Endothelial cell (in vitro differentiated cells): Measurements from ENCODE around the gene PFKM. TPM values are rescaled to one million over a fixed set of nuclear protein-coding genes. Genes with fewer than 3 reads are reported as not detected.

Experiments
- DNase-seq: peaks from one replicate; pipeline ENCODE4 v3.0.0; 2021; ENCODE audit warnings: low spot score
- H3K27ac Mint-ChIP-seq: one replicate; pipeline ENCODE4 v1.8.0; 2021; ENCODE audit warnings: mixed read lengths, inconsistent platforms; ENCODE audit not compliant: unreplicated experiment
- H3K27me3 Mint-ChIP-seq: one replicate; pipeline ENCODE4 v1.8.0; 2021; ENCODE audit warnings: mild to moderate bottlenecking, moderate library complexity, mixed read lengths, inconsistent platforms; ENCODE audit not compliant: unreplicated experiment
- H3K36me3 Mint-ChIP-seq: one replicate; pipeline ENCODE4 v1.8.0; 2021; ENCODE audit warnings: mild to moderate bottlenecking, low read depth, mixed read lengths, inconsistent platforms; ENCODE audit not compliant: unreplicated experiment
- H3K4me1 Mint-ChIP-seq: one replicate; pipeline ENCODE4 v1.8.0; 2021; ENCODE audit warnings: mild to moderate bottlenecking, mixed read lengths, inconsistent platforms; ENCODE audit not compliant: unreplicated experiment
- H3K4me3 Mint-ChIP-seq: one replicate; pipeline ENCODE4 v1.8.0; 2021; ENCODE audit warnings: mild to moderate bottlenecking, mixed read lengths, inconsistent platforms; ENCODE audit not compliant: unreplicated experiment
- H3K9me3 Mint-ChIP-seq: one replicate; pipeline ENCODE4 v1.8.0; 2021; ENCODE audit warnings: mixed read lengths, inconsistent platforms; ENCODE audit not compliant: unreplicated experiment
- CTCF ChIP-seq: fragments of 200-600 bp; sonication (generic); IDR thresholded peaks from one replicate; pipeline ENCODE4 v1.5.0; 2021; ENCODE audit warnings: antibody characterized with exemption; ENCODE audit not compliant: unreplicated experiment
- total RNA-seq: library from RNA; stranded (reverse); fragmentation: NEBNext Ultra II Directional; extraction: Animal tissue kit (Norgen Biotek cat#: 25700); gene quantifications from one replicate; pipeline ENCODE4 v1.2.1, GENCODE V29; 2021; ENCODE audit not compliant: unreplicated experiment

Gene PFKM
- total RNA-seq, 1 donor from 2014 or later = 97.3 TPM

- Mint-ChIP-seq H3K36me3 (peaks cover 9% of the 10 kb centered on the region), H3K9me3 (no peaks in the 10 kb centered on the region), H3K27me3 (no peaks in the 10 kb centered on the region), H3K27ac (no peak overlapping the region), H3K4me3 (no peak overlapping the region), H3K4me1 (peaks cover 2% of the 10 kb centered on the region)
- no peak for TF ChIP-seq CTCF
- no peak for DNase-seq
Observed at GRCh38 chr12:48080821-48081220, 38.3 kb upstream of the PFKM start.

DNA sequence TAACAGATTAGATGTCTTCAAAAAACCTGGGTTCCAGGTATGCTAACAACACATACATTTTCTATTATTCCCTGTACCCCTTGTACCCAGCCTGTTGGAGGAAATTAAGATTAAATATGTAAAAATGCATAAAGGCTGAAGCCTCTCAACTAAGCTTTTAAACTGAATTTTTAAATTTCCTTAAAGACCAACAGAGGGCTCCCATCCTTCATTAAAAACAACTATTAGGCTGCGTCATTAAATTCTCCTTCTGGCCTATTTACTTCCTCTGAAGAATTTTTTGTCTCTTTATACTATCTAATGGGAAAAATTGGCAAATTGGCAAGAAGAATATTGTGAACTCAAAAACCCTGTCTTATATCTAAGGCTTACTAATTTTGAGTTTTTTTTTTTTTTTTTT is 35.1 kb upstream of the PFKM start:
- TF ChIP-seq CTCF = no peak
- no peak for DNase-seq
- Mint-ChIP-seq H3K27ac (no peak overlapping the region), H3K36me3 (peaks cover 9% of the 10 kb centered on the region), H3K4me3 (no peak overlapping the region), H3K4me1 (peaks cover 2% of the 10 kb centered on the region), H3K27me3 (no peaks in the 10 kb centered on the region), H3K9me3 (no peaks in the 10 kb centered on the region)

DNA sequence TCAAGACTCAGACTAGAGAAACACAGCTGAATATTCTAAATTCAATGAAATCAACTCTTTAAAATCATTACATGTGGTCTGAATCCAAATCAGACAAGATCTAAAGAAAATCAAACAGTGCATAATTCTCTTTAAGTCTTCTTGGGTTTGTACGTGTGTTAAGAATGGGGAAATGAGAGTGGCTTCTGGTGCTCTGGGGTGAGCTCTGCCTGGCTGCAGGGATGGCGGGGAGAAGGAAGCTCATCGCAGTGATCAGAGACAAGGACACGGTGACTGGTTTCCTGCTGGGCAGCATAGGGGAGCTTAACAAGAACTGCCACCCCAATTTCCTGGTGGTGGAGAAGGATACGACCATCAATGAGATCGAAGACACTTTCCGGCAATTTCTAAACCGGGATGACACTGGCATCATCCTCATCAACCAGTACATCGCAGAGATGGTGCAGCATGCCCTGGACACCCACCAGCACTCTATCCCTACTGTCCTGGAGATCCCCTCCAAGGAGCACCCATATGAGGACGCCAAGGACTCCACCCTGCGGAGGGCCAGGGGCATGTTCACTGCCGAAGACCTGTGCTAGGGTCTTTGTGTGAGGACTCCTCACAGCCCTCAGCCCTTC is 34.2 kb upstream of the PFKM start:
- Mint-ChIP-seq H3K4me1 (peaks cover 2% of the 10 kb centered on the region), H3K27me3 (no peaks in the 10 kb centered on the region), H3K9me3 (no peaks in the 10 kb centered on the region), H3K27ac (no peak overlapping the region), H3K4me3 (no peak overlapping the region), H3K36me3 (peaks cover 9% of the 10 kb centered on the region)
- no peak for DNase-seq
- no peak for TF ChIP-seq CTCF

- Mint-ChIP-seq H3K27ac (no peak overlapping the region), H3K4me3 (no peak overlapping the region), H3K36me3 (peaks cover 9% of the 10 kb centered on the region), H3K9me3 (no peaks in the 10 kb centered on the region), H3K27me3 (no peaks in the 10 kb centered on the region), H3K4me1 (peaks cover 2% of the 10 kb centered on the region)
- no peak for DNase-seq
- TF ChIP-seq CTCF = no peak
Observed at GRCh38 chr12:48086327-48086726, 32.8 kb upstream of the PFKM start.

DNA sequence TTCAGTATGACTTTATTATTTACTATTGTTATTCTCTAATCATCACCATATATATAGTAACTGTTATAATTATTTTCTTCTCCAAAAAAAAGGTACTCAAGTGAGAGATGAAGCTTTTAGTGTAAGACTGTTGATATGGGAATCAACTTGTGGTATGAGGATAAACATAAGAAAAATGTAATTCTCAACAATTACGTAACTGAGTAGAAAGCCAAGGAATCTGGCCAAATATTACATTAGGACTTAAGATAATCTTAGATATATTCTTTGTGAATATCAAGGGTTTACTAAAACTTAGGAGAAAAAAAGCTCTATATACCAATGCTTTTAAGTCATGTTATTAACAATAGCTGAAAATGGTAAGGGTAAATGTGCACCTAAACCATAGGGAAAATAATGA is 26.6 kb upstream of the PFKM start:
- peaks cover 11% of the 10 kb centered on the region for H3K36me3 Mint-ChIP-seq

More for the DNA sequence above, 26.6 kb upstream of the PFKM start:
- DNase-seq = no peak
- TF ChIP-seq CTCF = no peak
- Mint-ChIP-seq H3K27ac (no peak overlapping the region), H3K4me3 (no peak overlapping the region), H3K4me1 (peaks cover 3% of the 10 kb centered on the region), H3K27me3 (no peaks in the 10 kb centered on the region), H3K9me3 (no peaks in the 10 kb centered on the region)
